Measurements from ENCODE around the gene PPM1L.

Gene PPM1L

GRCh38 chr3:160804762-160805161, 48.7 kb downstream of the PPM1L start:
- DNase-seq (ENCODE audit: extremely low read depth in 1 of 2, low read depth in 1 of 2): no peak

DNA sequence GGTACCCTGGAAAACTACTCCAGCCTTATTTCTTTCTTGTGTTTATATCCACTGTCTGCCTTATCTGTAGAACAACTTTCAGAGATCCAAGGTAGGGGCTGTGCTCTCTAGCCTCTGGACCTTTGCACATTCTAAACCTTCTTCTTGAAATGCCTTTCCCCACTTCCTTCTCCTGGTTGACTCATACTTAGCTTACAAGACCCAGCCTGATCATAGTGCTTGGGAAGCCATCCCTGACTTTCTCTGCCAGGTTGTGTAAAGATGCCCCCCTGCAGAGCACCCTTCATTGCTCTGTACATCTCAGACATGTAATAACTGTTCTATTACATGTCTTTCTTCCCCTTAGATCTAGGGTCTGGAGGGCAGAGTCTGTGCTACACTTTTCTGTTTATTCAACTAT, 50.1 kb downstream of the PPM1L start:
- DNase-seq (ENCODE audit: extremely low read depth in 1 of 2, low read depth in 1 of 2): no peak

- DNase-seq (ENCODE audit: extremely low read depth in 1 of 2, low read depth in 1 of 2): no peak
Observed at GRCh38 chr3:160806686-160807085, 50.7 kb downstream of the PPM1L start.

DNA sequence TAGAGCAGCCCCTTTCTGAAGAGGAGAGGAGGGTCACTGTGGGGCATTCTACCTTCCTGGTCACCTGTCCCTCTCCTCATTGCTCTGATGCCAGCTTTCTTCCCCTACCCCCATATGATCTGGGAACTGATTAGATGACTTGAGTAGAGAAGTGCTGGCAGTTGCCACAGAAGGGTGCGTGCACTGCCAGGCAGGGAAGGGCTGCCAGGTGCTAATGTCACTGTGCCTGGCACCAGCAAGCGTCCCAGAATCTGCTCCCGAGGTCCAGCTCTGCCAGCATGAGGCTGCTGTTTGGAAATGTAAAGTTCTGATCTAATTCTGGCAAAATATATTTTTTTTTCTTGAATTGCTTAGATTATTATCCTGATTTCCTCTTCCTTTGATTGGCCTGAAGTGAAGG, 52.8 kb downstream of the PPM1L start:
- DNase-seq (ENCODE audit: extremely low read depth in 1 of 2, low read depth in 1 of 2): no peak

- DNase-seq (ENCODE audit: extremely low read depth in 1 of 2, low read depth in 1 of 2): no peak
Observed at GRCh38 chr3:160809453-160809852, 53.4 kb downstream of the PPM1L start.

- no peak for DNase-seq (ENCODE audit: extremely low read depth in 1 of 2, low read depth in 1 of 2)
Observed at GRCh38 chr3:160810362-160811236, 54.6 kb downstream of the PPM1L start.

DNA sequence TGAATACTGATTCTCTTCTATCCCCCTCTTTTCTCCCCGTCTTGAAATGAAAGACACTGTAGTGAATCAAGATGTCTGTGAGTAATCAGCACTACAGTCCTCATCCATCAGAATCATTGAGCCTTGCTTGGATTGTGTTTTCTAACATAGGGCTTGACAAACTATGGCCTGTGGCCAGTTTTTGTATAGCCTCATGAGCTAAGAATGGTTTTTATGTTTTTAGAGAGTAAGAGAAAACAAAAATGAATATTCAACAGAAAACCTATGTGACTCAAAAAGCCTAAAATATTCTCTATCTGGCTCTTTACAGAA, 55.2 kb downstream of the PPM1L start:
- no peak for DNase-seq (ENCODE audit: extremely low read depth in 1 of 2, low read depth in 1 of 2)

GRCh38 chr3:160812304-160812703, 56.3 kb downstream of the PPM1L start:
- no peak for DNase-seq (ENCODE audit: extremely low read depth in 1 of 2, low read depth in 1 of 2)

DNA sequence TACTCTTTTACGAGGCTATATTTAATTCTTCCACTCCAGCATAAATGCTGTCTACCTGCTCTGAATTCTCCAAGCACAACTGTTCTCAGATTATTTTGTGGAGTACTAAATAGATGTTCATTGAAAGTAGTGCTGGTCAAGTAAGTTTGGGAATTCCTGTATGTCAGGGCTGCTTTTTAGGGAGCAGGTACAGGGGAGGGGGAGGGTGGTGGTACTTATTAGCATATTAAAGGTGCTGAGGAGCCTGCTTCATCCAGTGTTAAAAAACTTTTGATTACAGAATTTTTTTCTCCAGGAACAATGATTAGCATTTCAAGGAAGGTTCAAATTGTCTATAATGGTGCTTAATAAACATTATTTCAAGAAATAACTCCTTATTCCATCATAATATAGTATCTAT, 59.2 kb downstream of the PPM1L start:
- no peak for DNase-seq (ENCODE audit: extremely low read depth in 1 of 2, low read depth in 1 of 2)

GRCh38 chr3:160820022-160820421, 64.0 kb downstream of the PPM1L start:
- no peak for DNase-seq (ENCODE audit: extremely low read depth in 1 of 2, low read depth in 1 of 2)

DNA sequence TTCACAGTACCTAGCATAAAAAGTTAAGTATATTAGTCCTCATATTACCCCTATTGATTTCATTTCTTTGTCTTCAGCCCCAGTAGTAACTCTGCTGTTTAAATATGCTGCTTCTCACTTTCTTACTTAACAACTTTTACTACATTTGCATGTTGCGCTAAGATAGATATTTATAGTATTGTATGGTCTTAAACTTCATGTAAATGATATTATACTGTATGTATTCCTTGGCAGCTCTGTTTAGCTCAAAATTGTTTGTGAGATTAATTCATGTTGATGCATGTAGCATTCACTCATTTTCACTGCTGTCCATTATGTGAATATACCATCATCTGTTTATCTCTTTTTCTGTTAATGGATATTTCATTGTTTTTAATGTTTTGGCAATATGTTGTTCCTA, 64.4 kb downstream of the PPM1L start:
- DNase-seq (ENCODE audit: extremely low read depth in 1 of 2, low read depth in 1 of 2): no peak

- no peak for DNase-seq (ENCODE audit: extremely low read depth in 1 of 2, low read depth in 1 of 2)
Observed at GRCh38 chr3:160822936-160823335, 66.9 kb downstream of the PPM1L start.

DNA sequence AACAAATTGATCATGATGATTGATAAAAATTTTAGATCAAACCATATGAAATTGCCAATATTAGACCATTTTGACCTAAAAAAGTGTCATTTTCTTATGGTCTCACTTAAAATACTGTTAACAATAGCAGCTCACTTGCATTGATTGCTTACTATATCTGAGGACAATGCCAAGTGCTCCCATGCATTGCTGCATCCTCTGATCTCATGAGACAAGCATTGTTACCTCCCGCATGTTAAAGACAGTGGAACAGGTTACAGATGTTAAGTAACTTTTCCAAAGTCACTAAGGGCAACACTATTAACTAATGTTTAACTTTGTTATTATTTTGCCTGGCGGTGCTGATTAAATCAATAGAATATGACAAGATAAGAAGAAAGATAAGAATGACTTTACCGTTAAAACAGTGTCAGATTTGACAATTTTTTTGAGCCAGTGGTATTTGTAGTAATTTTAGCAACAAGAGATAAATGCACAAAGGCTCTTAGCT, 69.3 kb downstream of the PPM1L start:
- no peak for DNase-seq (ENCODE audit: extremely low read depth in 1 of 2, low read depth in 1 of 2)

- no peak for DNase-seq (ENCODE audit: extremely low read depth in 1 of 2, low read depth in 1 of 2)
Observed at GRCh38 chr3:160826408-160826807, 70.4 kb downstream of the PPM1L start.

DNA sequence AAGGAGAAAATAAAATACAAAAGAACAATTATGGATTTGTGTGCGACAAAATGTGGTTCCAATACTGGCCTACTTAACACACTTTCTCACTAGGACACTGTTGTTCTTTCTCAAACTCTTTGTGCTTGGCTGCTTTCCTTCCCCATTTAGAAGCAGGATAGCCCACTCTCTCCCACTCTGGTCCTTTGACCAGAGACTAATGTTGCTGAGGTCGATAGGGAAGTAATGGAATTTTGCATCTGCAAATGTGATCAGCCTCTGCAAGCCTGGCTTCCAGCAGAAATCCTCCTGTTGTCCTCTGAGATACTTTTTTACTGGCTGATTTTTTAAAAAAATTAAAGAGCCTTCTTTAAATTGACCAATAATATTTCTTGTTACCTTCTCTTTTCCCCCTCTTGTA, 71.0 kb downstream of the PPM1L start:
- DNase-seq (ENCODE audit: extremely low read depth in 1 of 2, low read depth in 1 of 2): no peak

- no peak for DNase-seq (ENCODE audit: extremely low read depth in 1 of 2, low read depth in 1 of 2)
Observed at GRCh38 chr3:160827516-160827915, 71.5 kb downstream of the PPM1L start.

- no peak for DNase-seq (ENCODE audit: extremely low read depth in 1 of 2, low read depth in 1 of 2)
Observed at GRCh38 chr3:160828880-160829279, 72.8 kb downstream of the PPM1L start.

DNA sequence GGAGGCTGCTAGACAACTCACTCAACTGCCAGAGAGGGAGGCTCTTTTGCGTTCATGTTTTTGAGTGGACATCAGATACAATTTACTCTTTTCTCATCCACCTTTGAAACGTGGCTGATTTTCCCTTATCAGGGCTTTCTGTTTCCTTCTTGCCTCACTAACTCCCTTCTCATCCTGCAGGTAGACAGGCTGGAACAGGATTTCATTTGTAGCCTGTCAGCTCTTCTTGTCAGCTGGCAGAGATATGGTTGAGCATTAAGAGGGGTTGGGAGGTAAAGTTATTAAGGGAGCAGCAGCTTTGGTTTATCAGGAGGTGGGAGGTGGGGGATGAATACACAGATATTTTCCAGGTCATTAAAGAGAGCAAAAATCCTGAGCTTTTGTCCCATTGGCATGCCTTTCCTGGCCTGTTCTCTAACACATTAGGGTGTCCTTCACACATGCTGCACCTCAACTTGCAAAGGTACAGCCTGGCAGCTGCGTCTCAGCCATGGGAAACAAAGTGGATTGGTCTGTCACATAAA, 73.5 kb downstream of the PPM1L start:
- DNase-seq (ENCODE audit: extremely low read depth in 1 of 2, low read depth in 1 of 2): no peak

DNA sequence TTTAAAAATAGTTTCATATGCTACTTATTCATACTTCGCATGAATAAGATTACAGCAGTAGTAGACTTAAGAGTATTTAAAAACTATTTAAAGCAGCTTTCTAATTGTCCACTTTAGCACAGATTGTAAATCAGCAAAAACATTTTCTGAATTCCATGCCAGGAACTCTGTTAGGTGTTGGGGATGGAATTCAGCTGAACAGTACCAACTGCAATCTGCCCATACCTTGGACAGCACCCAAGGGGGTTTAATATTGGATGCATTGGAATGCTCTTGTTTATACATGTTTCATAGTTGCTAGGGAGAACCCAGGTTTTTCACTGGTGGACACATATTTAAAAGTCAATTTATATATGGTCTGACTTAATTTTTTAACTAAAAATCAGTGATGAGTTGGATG, 74.8 kb downstream of the PPM1L start:
- no peak for DNase-seq (ENCODE audit: extremely low read depth in 1 of 2, low read depth in 1 of 2)

DNA sequence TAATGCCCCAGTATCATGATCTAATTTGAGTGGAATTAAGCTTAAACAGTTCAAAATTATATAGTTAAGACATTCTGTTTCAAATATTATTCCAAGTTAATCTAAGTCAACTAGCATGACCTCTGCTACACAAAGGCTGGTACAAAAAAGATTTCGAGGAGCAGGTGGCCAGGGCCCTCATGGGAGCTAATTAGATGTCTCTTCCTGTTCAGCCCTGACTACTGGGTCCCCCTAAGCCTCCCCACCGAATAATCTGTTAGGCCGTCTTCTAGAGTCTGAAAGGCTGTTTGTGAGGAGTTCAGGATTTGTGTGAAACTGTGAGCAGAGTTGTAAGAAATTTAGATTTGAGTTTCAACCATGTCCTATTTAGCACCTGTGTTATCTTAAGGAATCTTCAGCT, 75.4 kb downstream of the PPM1L start:
- no peak for DNase-seq (ENCODE audit: extremely low read depth in 1 of 2, low read depth in 1 of 2)

DNA sequence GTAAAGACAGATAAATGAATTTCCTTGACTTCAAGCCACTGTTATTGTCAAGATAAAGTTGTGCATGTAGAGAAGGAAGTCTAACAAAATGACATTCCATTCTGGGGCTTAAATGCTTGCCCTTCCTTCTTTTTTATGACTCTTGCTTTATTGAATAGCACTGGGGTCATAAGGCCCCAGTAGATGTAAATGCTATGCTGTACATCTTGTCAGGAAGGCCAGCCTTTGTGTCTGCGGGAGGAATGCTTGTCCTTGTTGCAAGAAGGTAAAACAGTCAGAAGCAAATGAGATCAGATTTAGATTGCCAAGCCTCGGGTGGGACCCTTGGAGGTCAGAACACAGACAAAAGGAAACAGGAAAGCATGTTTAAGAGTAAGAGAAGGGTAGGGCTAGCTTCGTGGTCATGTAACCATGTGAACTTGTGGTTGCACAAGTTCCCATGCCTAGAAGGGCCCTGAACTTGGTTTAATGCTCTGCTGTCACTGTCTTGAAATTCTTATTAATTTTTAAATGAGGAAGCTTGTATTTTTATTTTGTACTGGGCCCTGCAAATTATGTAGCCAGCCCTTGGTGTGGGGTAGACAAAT, 81.5 kb downstream of the PPM1L start:
- DNase-seq (ENCODE audit: extremely low read depth in 1 of 2, low read depth in 1 of 2): no peak

DNA sequence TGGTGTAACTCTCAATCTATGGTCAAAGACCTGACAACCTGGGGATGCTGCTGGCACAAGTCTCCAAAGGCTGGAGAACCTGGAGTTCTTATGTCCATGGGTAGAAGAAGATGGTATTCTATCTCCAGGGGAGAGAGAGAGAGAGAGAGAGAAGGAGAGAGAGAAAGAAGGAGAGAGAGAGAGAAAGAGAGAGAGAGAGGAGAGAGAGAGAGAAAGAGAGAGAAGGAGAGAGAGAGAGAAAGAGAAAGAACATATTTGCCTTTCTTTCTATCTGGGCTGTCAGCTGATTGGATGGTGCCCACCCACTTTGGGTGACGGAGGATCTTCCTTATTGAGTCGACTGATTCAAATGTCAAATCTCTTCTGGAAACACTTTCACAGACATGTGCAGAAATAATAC, 84.6 kb downstream of the PPM1L start:
- DNase-seq (ENCODE audit: extremely low read depth in 1 of 2, low read depth in 1 of 2): no peak

All from activated CD8-positive, alpha-beta memory T cell treated with anti-CD3 and anti-CD28 coated beads for 1 hour (primary cell).